AG04449 (cell line): ENCODE data around the gene ARID3B.

Experiments
- CTCF ChIA-PET: fragments of 350-600 bp; formaldehyde crosslinking; extraction: SDS; loops from one replicate; lab custom pipeline; 2021; ENCODE audit warnings: antibody characterized with exemption; lab: Yijun Ruan, JAX
- POLR2A ChIA-PET: fragments of 400-600, 350-600 bp; formaldehyde crosslinking; extraction: SDS; loops from one replicate; lab custom pipeline; 2020; ENCODE audit warnings: antibody characterized with exemption, inconsistent platforms; lab: Yijun Ruan, JAX
- DNase-seq: peaks from one replicate; pipeline ENCODE4 v3.0.0-alpha.2; 2010; ENCODE audit warnings: low read depth, low spot score
- H3K4me3 ChIP-seq: 2 replicates; pipeline ENCODE4 v1.5.1; 2011; ENCODE audit warnings: low read depth, mild to moderate bottlenecking, control low read depth, low read length
- CTCF ChIP-seq: IDR thresholded peaks from one replicate; pipeline ENCODE4 v1.5.1; 2011; ENCODE audit warnings: mild to moderate bottlenecking, moderate library complexity, low read length, control low read depth, inconsistent platforms; ENCODE audit not compliant: insufficient read depth; ENCODE audit errors: missing control alignments

ARID3B gene

GRCh38 chr15:74609938-74610301 lies 68.9 kb downstream of the ARID3B start:
- no peak for DNase-seq
- ChIA-PET POLR2A (no interaction called here), CTCF (interaction anchor here (19.6 to 46.3 kb wide), 2 partner anchors 27 to 162 kb away, joined by 338 to 1672 read pairs; partner anchors contain the start of gene CSK)
- no peak for TF ChIP-seq CTCF
- no peak overlapping the region for H3K4me3 ChIP-seq

- no peak overlapping the region for H3K4me3 ChIP-seq
- DNase-seq = no peak
- ChIA-PET POLR2A (interaction anchor here (1.3 kb wide), 1 partner anchor 12 kb away, joined by 6 read pairs; no protein-coding TSS in a partner anchor), CTCF (interaction anchor here (19.6 to 46.3 kb wide), 2 partner anchors 26 to 162 kb away, joined by 338 to 1672 read pairs; partner anchors contain the start of gene CSK)
- no peak for TF ChIP-seq CTCF
Observed at GRCh38 chr15:74610302-74610951, 69.4 kb downstream of the ARID3B start.

- ChIA-PET POLR2A (interaction anchor here (1.3 kb wide), 1 partner anchor 13 kb away, joined by 6 read pairs; no protein-coding TSS in a partner anchor), CTCF (interaction anchor here (19.6 to 46.3 kb wide), 2 partner anchors 25 to 161 kb away, joined by 338 to 1672 read pairs; partner anchors contain the start of gene CSK)
- TF ChIP-seq CTCF = no peak
- no peak overlapping the region for H3K4me3 ChIP-seq
- no peak for DNase-seq
Observed at GRCh38 chr15:74611341-74611740, 70.3 kb downstream of the ARID3B start.

- POLR2A ChIA-PET = interaction anchor here (1.3 kb wide), 1 partner anchor 13 kb away, joined by 6 read pairs; no protein-coding TSS in a partner anchor
- DNase-seq = no peak
- H3K4me3 ChIP-seq = no peak overlapping the region
- TF ChIP-seq CTCF = no peak
- CTCF ChIA-PET = interaction anchor here (0.9 to 46.3 kb wide), 3 partner anchors 12 to 160 kb away, joined by 3 to 1672 read pairs (median 338); partner anchors contain the start of gene CSK
Observed at GRCh38 chr15:74611834-74612233, 70.8 kb downstream of the ARID3B start.

GRCh38 chr15:74612677-74613076 lies 71.7 kb downstream of the ARID3B start:
- H3K4me3 ChIP-seq = no peak overlapping the region
- TF ChIP-seq CTCF = no peak
- ChIA-PET POLR2A (interaction anchor here (0.8 to 3.3 kb wide), 4 partner anchors 12 to 325 kb away, joined by 3 to 22 read pairs (median 4); partner anchors contain the start of gene COX5A), CTCF (interaction anchor here (0.9 to 46.3 kb wide), 5 partner anchors 13 to 238 kb away, joined by 3 to 1672 read pairs (median 15); partner anchors contain the start of gene CSK)
- DNase-seq = no peak
